ENCODE results near the gene NPTX1. TPM values are rescaled to one million over a fixed set of nuclear protein-coding genes. Genes with fewer than 3 reads are reported as not detected.

NPTX1 gene
- total and polyA plus RNA-seq, 2 of the 13 experiments (the other 11 are each of a cell fraction or from before 2014, with no cell fraction given) = 0.01 TPM; not detected in 1

DNA sequence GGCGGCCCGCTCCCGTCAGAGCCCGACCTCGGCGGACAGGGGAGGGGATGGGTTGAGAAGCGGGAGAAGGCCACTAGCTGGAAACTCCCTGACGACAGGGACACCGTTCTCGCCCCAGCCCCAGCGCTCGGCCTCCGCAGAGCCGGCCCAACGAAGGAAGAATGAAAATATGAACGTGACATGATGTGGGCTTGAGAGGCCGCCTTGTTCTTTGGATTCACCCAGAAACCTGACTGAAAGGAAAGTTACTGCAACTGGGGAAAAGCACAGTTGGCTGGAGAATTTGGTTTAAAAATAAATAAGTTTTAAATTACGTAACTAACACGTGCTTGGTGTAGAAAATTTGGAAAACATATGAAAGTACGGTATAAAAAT is 21.1 kb downstream of the NPTX1 start:
- H3K27ac ChIP-seq (ENCODE audit: extremely low read length, insufficient read depth, low read length) = peak overlapping the region; percentile 91
- H3K9me3 ChIP-seq (ENCODE audit: low read length) = no peaks in the 10 kb centered on the region
- peaks cover 8 to 55% of the 10 kb centered on the region in 2 experiments; a peak in 4 of 5 replicates for H3K27me3 ChIP-seq (ENCODE audit: control insufficient read depth in 1 of 2, insufficient read depth in 2 of 2, low read length in 2 of 2)
- H3K4me2 ChIP-seq (ENCODE audit: low read depth, low read length) = peak overlapping the region; percentile 100
- no peaks in the 10 kb centered on the region for H3K79me2 ChIP-seq (ENCODE audit: insufficient read depth, low read length)
- no peaks in the 10 kb centered on the region for H3K36me3 ChIP-seq (replicated peaks in 1 of 2; ENCODE audit: control insufficient read depth in 1 of 2, insufficient read depth in 2 of 2, low read length in 2 of 2)
- H3K9ac ChIP-seq (ENCODE audit: insufficient read depth, low read depth, low read length) = peak overlapping the region; percentile 95
- in situ Hi-C loops (cut with HindIII; ENCODE audit: extremely low pct_ligation_motif_present, low pct_unique_long_range_greater_than_20kb) (no loop called here), intact Hi-C loops (cut with micrococcal nuclease; ENCODE audit: unreplicated experiment) (no loop called here)
- ATAC-seq = peak; percentile 71
- WGBS (ENCODE audit: low lambda C conversion rate) = 3% methylated on average over 19 of the region's 20 CpGs
- BruUV-seq (replicated peaks) = TSS peak; percentile 94
- DNase-seq (ENCODE audit: low spot score) = peak; percentile 64
- no peak overlapping the region for H2AFZ ChIP-seq (ENCODE audit: low read length)
- POLR2A ChIA-PET = interaction anchor here (0.8 to 3.1 kb wide), 31 partner anchors 9 to 943 kb away, joined by 3 to 35 read pairs (median 4); partner anchors contain the start of genes CHMP6, EIF4A3, ENDOV and RNF213
- peaks cover 32% of the 10 kb centered on the region for H3K4me1 ChIP-seq (ENCODE audit: insufficient read depth, low read length)
- no peaks in the 10 kb centered on the region for H4K20me1 ChIP-seq (ENCODE audit: insufficient read depth, low read length)
- H3K4me3 ChIP-seq (replicated peaks in 1 of 3; ENCODE audit: insufficient read depth in 1 of 3, low read depth in 2 of 3, low read length in 3 of 3) = peak overlapping the region; percentile 65 to 88 (median 86)
- no peak for FAIRE-seq
- CTCF ChIA-PET (ENCODE audit: low intra/inter-chr PET ratio, low total read pairs) = no interaction called here
- TF ChIP-seq ZNF451 (CRISPR knock-in tag; IDR thresholded peaks at IDR 0.05) = no peak
- TF ChIP-seq ZNF713 (CRISPR knock-in tag; IDR thresholded peaks at IDR 0.05) = 0 out of 2 replicates have a peak, but pooled peaks have one; percentile 9
- TF ChIP-seq, protein P1, sequence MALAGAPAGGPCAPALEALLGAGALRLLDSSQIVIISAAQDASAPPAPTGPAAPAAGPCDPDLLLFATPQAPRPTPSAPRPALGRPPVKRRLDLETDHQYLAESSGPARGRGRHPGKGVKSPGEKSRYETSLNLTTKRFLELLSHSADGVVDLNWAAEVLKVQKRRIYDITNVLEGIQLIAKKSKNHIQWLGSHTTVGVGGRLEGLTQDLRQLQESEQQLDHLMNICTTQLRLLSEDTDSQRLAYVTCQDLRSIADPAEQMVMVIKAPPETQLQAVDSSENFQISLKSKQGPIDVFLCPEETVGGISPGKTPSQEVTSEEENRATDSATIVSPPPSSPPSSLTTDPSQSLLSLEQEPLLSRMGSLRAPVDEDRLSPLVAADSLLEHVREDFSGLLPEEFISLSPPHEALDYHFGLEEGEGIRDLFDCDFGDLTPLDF (CRISPR knock-in tag; IDR thresholded peaks at IDR 0.05) = no peak
- TF ChIP-seq HIC2 (CRISPR knock-in tag; IDR thresholded peaks at IDR 0.05; ENCODE audit: low read depth) = no peak
- TF ChIP-seq MEF2D (CRISPR knock-in tag; IDR thresholded peaks at IDR 0.05) = no peak
- no peak for TF ChIP-seq HMGXB4 (CRISPR knock-in tag; IDR thresholded peaks at IDR 0.05; ENCODE audit: borderline replicate concordance in 1 of 2, low read depth in 1 of 2)
- no peak for TF ChIP-seq FOXJ3 (CRISPR knock-in tag; IDR thresholded peaks at IDR 0.05; ENCODE audit: borderline replicate concordance)
- no peak for TF ChIP-seq ZSCAN21 (CRISPR knock-in tag; IDR thresholded peaks at IDR 0.05; ENCODE audit: borderline replicate concordance)
- TF ChIP-seq ZNF792 (CRISPR knock-in tag; IDR thresholded peaks at IDR 0.05) = no peak
- TF ChIP-seq ZNF597 (CRISPR knock-in tag; IDR thresholded peaks at IDR 0.05) = no peak
- no peak for TF ChIP-seq ZNF790 (CRISPR knock-in tag; IDR thresholded peaks at IDR 0.05; ENCODE audit: borderline replicate concordance)
- no peak for TF ChIP-seq NRL (CRISPR knock-in tag; IDR thresholded peaks at IDR 0.05; ENCODE audit: borderline replicate concordance)
- no peak for TF ChIP-seq ZSCAN30 (CRISPR knock-in tag; IDR thresholded peaks at IDR 0.05)
- no peak for TF ChIP-seq MED1 (CRISPR knock-in tag; IDR thresholded peaks at IDR 0.05)
- TF ChIP-seq SP1 (IDR thresholded peaks at IDR 0.05) = no peak
- peak; percentile 21; the same call in 1 of the 2 replicates for TF ChIP-seq SP1 (CRISPR knock-in tag; IDR thresholded peaks at IDR 0.05)
- TF ChIP-seq ZNF878 (CRISPR knock-in tag; IDR thresholded peaks at IDR 0.05) = no peak
- TF ChIP-seq NONO (IDR thresholded peaks at IDR 0.05) = no peak
- no peak for TF ChIP-seq NONO (CRISPR knock-in tag; conservative IDR thresholded peaks at IDR 0.05)
- no peak for TF ChIP-seq ZNF556 (CRISPR knock-in tag; IDR thresholded peaks at IDR 0.05; ENCODE audit: borderline replicate concordance)
- TF ChIP-seq CBX1 (IDR thresholded peaks at IDR 0.05; ENCODE audit: low read depth) = no peak
- TF ChIP-seq ARID2 (CRISPR knock-in tag; IDR thresholded peaks at IDR 0.05; ENCODE audit: borderline replicate concordance) = no peak
